HL-60 (cell line): ENCODE measurements around the gene SLC10A3.

Experiments
- CTCF ChIP-seq: IDR thresholded peaks from one replicate; pipeline ENCODE4 v1.5.1; 2011; ENCODE audit warnings: low read length, control low read depth, inconsistent platforms; ENCODE audit not compliant: insufficient read depth
- POLR2AphosphoS5 ChIP-seq: IDR thresholded peaks from 2 replicates; pipeline ENCODE4 v1.6.1; 2012; ENCODE audit warnings: low read depth

- TF ChIP-seq CTCF (no peak), POLR2AphosphoS5 (no peak)
Observed at GRCh38 chrX:154452823-154453222, 37.6 kb downstream of the SLC10A3 start.
